HG03558 (cell line): ENCODE results near the gene UCN2.

Experiments used
- ATAC-seq: cut with Tn5 transposase; IDR thresholded peaks from one replicate; pipeline ENCODE4 v1.9.1; 2021; ENCODE audit warnings: moderate number of reproducible peaks; ENCODE audit not compliant: unreplicated experiment; ENCODE audit errors: extremely low read depth

UCN2 gene

GRCh38 chr3:48563382-48563918 lies at the start of gene UCN2:
Gene UCN2, minus strand, starts transcription at chr3:48563781. Its CDS starts 657 bp downstream, at chr3:48563124.
- ATAC-seq, result no peak

- ATAC-seq, result no peak
Measured at GRCh38 chr3:48612309-48612708, 48.7 kb upstream of the UCN2 start.

- ATAC-seq, result peak; percentile 95
Measured at GRCh38 chr3:48609088-48610005, 45.8 kb upstream of the UCN2 start, which contains the start of gene UQCRC1. Gene UQCRC1, minus strand, starts transcription at chr3:48609646. Its CDS starts 26 bp downstream, at chr3:48609620.

- no peak for ATAC-seq
Measured at GRCh38 chr3:48607519-48607918, 43.9 kb upstream of the UCN2 start.

- no peak for ATAC-seq
Measured at GRCh38 chr3:48601622-48601994, 38.0 kb upstream of the UCN2 start.

- ATAC-seq, result no peak
Measured at GRCh38 chr3:48600711-48601621, 37.4 kb upstream of the UCN2 start.

GRCh38 chr3:48599509-48600285 lies 36.1 kb upstream of the UCN2 start:
- no peak for ATAC-seq

- no peak for ATAC-seq
Measured at GRCh38 chr3:48599077-48599501, 35.5 kb upstream of the UCN2 start.

GRCh38 chr3:48598323-48599076 lies 34.9 kb upstream of the UCN2 start:
- no peak for ATAC-seq

GRCh38 chr3:48597408-48597800 lies 33.8 kb upstream of the UCN2 start:
- no peak for ATAC-seq

GRCh38 chr3:48596676-48597407 lies 33.3 kb upstream of the UCN2 start:
- ATAC-seq, result no peak

- ATAC-seq, result no peak
Measured at GRCh38 chr3:48596157-48596556, 32.6 kb upstream of the UCN2 start.

GRCh38 chr3:48595526-48596121 lies 32.0 kb upstream of the UCN2 start:
- no peak for ATAC-seq

GRCh38 chr3:48595075-48595525 lies 31.5 kb upstream of the UCN2 start, which contains the start of gene COL7A1:
Gene COL7A1, minus strand, starts transcription at chr3:48595329. Its CDS starts 170 bp downstream, at chr3:48595159.
- ATAC-seq, result no peak

- ATAC-seq, result no peak
Measured at GRCh38 chr3:48594417-48595049, 31.0 kb upstream of the UCN2 start.

- ATAC-seq, result no peak
Measured at GRCh38 chr3:48593337-48593736, 29.8 kb upstream of the UCN2 start.

GRCh38 chr3:48592519-48593087 lies 29.0 kb upstream of the UCN2 start:
- no peak for ATAC-seq
